HG03097 (cell line): ENCODE results near the gene TNRC18.

ENCODE experiments used
- ATAC-seq: cut with Tn5 transposase; IDR thresholded peaks from one replicate; pipeline ENCODE4 v1.9.1; 2021; ENCODE audit not compliant: unreplicated experiment, low FRiP score

Gene TNRC18

GRCh38 chr7:5430612-5430947 is 6.9 kb upstream of the TNRC18 start:
- no peak for ATAC-seq

GRCh38 chr7:5429857-5430611 is 6.4 kb upstream of the TNRC18 start:
- ATAC-seq, result no peak

- ATAC-seq, result no peak
Measured at GRCh38 chr7:5429253-5429856, 5.7 kb upstream of the TNRC18 start.

GRCh38 chr7:5428478-5429252 is 5.0 kb upstream of the TNRC18 start:
- no peak for ATAC-seq

GRCh38 chr7:5426226-5426475 is 2.5 kb upstream of the TNRC18 start:
- ATAC-seq, result no peak

GRCh38 chr7:5425507-5426225 is 2.0 kb upstream of the TNRC18 start:
- ATAC-seq, result no peak

GRCh38 chr7:5424749-5425506 is 1.3 kb upstream of the TNRC18 start:
- ATAC-seq, result no peak

GRCh38 chr7:5423976-5424748 is 528 bp upstream of the TNRC18 start:
- no peak for ATAC-seq

GRCh38 chr7:5422396-5423305 is 983 bp downstream of the TNRC18 start:
- ATAC-seq, result no peak

GRCh38 chr7:5421714-5422395 is 1.8 kb downstream of the TNRC18 start:
- no peak for ATAC-seq

GRCh38 chr7:5420881-5421713 is 2.5 kb downstream of the TNRC18 start:
- ATAC-seq, result no peak

GRCh38 chr7:5420067-5420880 is 3.4 kb downstream of the TNRC18 start:
- ATAC-seq, result no peak

- ATAC-seq, result no peak
Measured at GRCh38 chr7:5419539-5420066, 4.0 kb downstream of the TNRC18 start.

- ATAC-seq, result no peak
Measured at GRCh38 chr7:5418285-5418582, 5.4 kb downstream of the TNRC18 start.

- no peak for ATAC-seq
Measured at GRCh38 chr7:5417106-5418071, 6.2 kb downstream of the TNRC18 start.
